Psoas muscle (tissue), 8 donors: ENCODE results near the gene CASTOR1. TPM values are rescaled to one million over a fixed set of nuclear protein-coding genes. Genes with fewer than 3 reads are reported as not detected.

Source experiments
- ATAC-seq, 4 donors: fragments of 200-7000 bp; cut with Tn5 transposase; one replicate each; pipeline ENCODE4 v1.9.1; 2020; ENCODE audit warnings: moderate library complexity in 3 of 4, mild to moderate bottlenecking in 2 of 4
- DNase-seq, 2 donors: peaks; one replicate each; pipeline ENCODE4 v3.0.0-alpha.2; 2020
- H3K27ac ChIP-seq: fragments of 200-600 bp; one replicate; pipeline ENCODE4 v1.8.0; 2022
- H3K27me3 ChIP-seq, 3 donors: fragments of 200-600 bp in 1 of 3; one replicate each; pipeline versions ENCODE4 v1.6.1 to v1.8.0; 2013 to 2022; ENCODE audit warnings: low read length in 2 of 3, mild to moderate bottlenecking in 2 of 3, moderate library complexity in 1 of 3; ENCODE audit not compliant: insufficient read depth in 3 of 3
- H3K36me3 ChIP-seq, 2 donors: fragments of 200-600 bp in 1 of 2; one replicate each; pipeline versions ENCODE4 v1.6.1 to v1.8.0; 2013 to 2022; ENCODE audit warnings: low read depth in 1 of 2, mild to moderate bottlenecking in 1 of 2, moderate library complexity in 1 of 2; ENCODE audit not compliant: insufficient read depth in 1 of 2
- H3K4me1 ChIP-seq: fragments of 200-600 bp; one replicate; pipeline ENCODE4 v1.8.0; 2022
- H3K4me3 ChIP-seq: fragments of 200-600 bp; one replicate; pipeline ENCODE4 v1.8.0; 2022; ENCODE audit warnings: mild to moderate bottlenecking
- H3K9me3 ChIP-seq: fragments of 200-600 bp; one replicate; pipeline ENCODE4 v1.8.0; 2022
- CTCF ChIP-seq: fragments of 200-600 bp; IDR thresholded peaks from one replicate; pipeline ENCODE4 v1.8.0; 2022; ENCODE audit warnings: antibody characterized with exemption
- WGBS, 3 donors: extraction: QIAGEN DNeasy Blood & Tissue Kit; methylation state at CpG; one replicate each; pipeline versions ENCODE4 v1.1.6 to v1.1.7; 2013; 5-methylcytosine and 5-hydroxymethylcytosine counted together
- intact Hi-C, 2 donors: fragments of 100-400 bp; cut with DNase I; formaldehyde crosslinking; loops; one replicate each; pipeline versions ENCODE4 v1.11.0 to v1.14.2; 2022
- polyA plus RNA-seq, 3 donors: library from polyadenylated mRNA; stranded (reverse); fragments of 200-250 nt; gene quantifications; one replicate each; pipeline ENCODE4 v1.2.3, GENCODE V29; 2013
- total RNA-seq, 4 donors: library from RNA; stranded (reverse); fragmentation: NEBNext Ultra II Directional in 2 of 4; extraction: Animal tissue kit (Norgen Biotek cat#: 25700) in 2 of 4; gene quantifications; one replicate each; pipeline versions ENCODE4 v1.2.1 to v1.2.4, GENCODE V29; 2021 to 2023
- donor health status: healthy with polysubstance abuse.
- donor health status: DM: no; HTN: no; CAD: no; lungs with moderate emphysema.
- donor health status: Bipolar disorder and iron deficiency.
- donor health status: healthy.
- donor health status: DM: yes; HTN: yes; CAD: no.
- donor health status: DM: no; HTN: no; CAD: no.
- donor health status: DM: no; HTN: no; CAD: no.
- donor health status: DM: yes; HTN: yes; CAD: no.

Gene CASTOR1
- total and polyA plus RNA-seq, 7 donors: 0.44 to 5.1 (median 2.9) TPM

GRCh38 chr22:30332994-30333706 is 43.8 kb upstream of the CASTOR1 start:
- Histone ChIP-seq H3K9me3 (no peaks in the 10 kb centered on the region), H3K4me3 (no peak overlapping the region), H3K4me1 (peaks cover 12% of the 10 kb centered on the region), H3K36me3 (peaks cover 15 to 77% of the 10 kb centered on the region in 2 donors), H3K27ac (no peak overlapping the region), H3K27me3 (no peaks in the 10 kb centered on the region)
- TF ChIP-seq CTCF: no peak
- intact Hi-C loops: no loop called here
- DNase-seq (no peak), ATAC-seq (no peak)
- WGBS, 3 donors: 88 to 98% (median 93%) methylated on average over 2 of the region's 2 CpGs

- Histone ChIP-seq H3K27me3 (no peaks in the 10 kb centered on the region), H3K4me3 (no peak overlapping the region), H3K36me3 (peaks cover 15 to 71% of the 10 kb centered on the region in 2 donors), H3K9me3 (no peaks in the 10 kb centered on the region), H3K4me1 (peaks cover 12% of the 10 kb centered on the region), H3K27ac (no peak overlapping the region)
- 66 to 80% (median 79%) methylated on average over 5 of the region's 5 CpGs for WGBS, 3 donors
- intact Hi-C loops: no loop called here
- no peak for TF ChIP-seq CTCF
- DNase-seq: no peak
- no peak for ATAC-seq
These were observed 43.2 kb upstream of the CASTOR1 start for GRCh38 chr22:30332551-30332950.

- peaks cover 23% of the 10 kb centered on the region for H3K4me1 ChIP-seq
- H3K27me3 ChIP-seq: no peaks in the 10 kb centered on the region
- H3K9me3 ChIP-seq: no peaks in the 10 kb centered on the region
- H3K27ac ChIP-seq: no peak overlapping the region
- intact Hi-C loops: loop anchor here in 1 of 2 donors (5.0 kb wide), 1 partner anchor 36 kb away; no protein-coding TSS in a partner anchor
- WGBS, 3 donors: 73 to 83% (median 77%) methylated on average over 3 of the region's 3 CpGs
- no peak for DNase-seq
- no peak for TF ChIP-seq CTCF
- peaks cover 0 to 31% of the 10 kb centered on the region in 2 donors for H3K36me3 ChIP-seq
- no peak for ATAC-seq
- no peak overlapping the region for H3K4me3 ChIP-seq
These were observed 39.3 kb upstream of the CASTOR1 start for GRCh38 chr22:30328466-30329049.

GRCh38 chr22:30327864-30328345 is 38.6 kb upstream of the CASTOR1 start:
- intact Hi-C loops: loop anchor here in 1 of 2 donors (5.0 kb wide), 1 partner anchor 36 kb away; no protein-coding TSS in a partner anchor
- no peak overlapping the region for H3K4me3 ChIP-seq
- 82 to 84% (median 83%) methylated on average over 5 of the region's 5 CpGs for WGBS, 3 donors
- H3K9me3 ChIP-seq: no peaks in the 10 kb centered on the region
- peaks cover 23% of the 10 kb centered on the region for H3K4me1 ChIP-seq
- no peak overlapping the region for H3K27ac ChIP-seq
- H3K36me3 ChIP-seq: peaks cover 0 to 25% of the 10 kb centered on the region in 2 donors
- no peaks in the 10 kb centered on the region for H3K27me3 ChIP-seq
- no peak for DNase-seq
- no peak for ATAC-seq
- TF ChIP-seq CTCF: no peak
